SU-DHL-6 (cell line): ENCODE data around the gene SMKR1.

Experiments used
- CTCF ChIP-seq: fragments of 200-600 bp; sonication (generic); IDR thresholded peaks from one replicate; pipeline ENCODE4 v1.5.1; 2017; ENCODE audit warnings: antibody characterized with exemption, mild to moderate bottlenecking, low read length, moderate library complexity; ENCODE audit not compliant: insufficient read depth, poor library complexity, severe bottlenecking
- EZH2phosphoT487 ChIP-seq: fragments of 200-600 bp; sonication (generic), shearing (Covaris generic); conservative IDR thresholded peaks from 2 replicates; pipeline ENCODE4 v1.6.1; 2018; ENCODE audit warnings: mild to moderate bottlenecking, antibody characterized with exemption, low read length, moderate library complexity, mixed read lengths

- TF ChIP-seq CTCF (no peak), EZH2phosphoT487 (no peak)
Measured at GRCh38 chr7:129453510-129454248, 48.7 kb upstream of the SMKR1 start.
